HL-60 (cell line): ENCODE measurements around the gene IL17C.

ENCODE experiments used
- CTCF ChIP-seq: IDR thresholded peaks from one replicate; pipeline ENCODE4 v1.5.1; 2011; ENCODE audit warnings: low read length, control low read depth, inconsistent platforms; ENCODE audit not compliant: insufficient read depth
- POLR2AphosphoS5 ChIP-seq: IDR thresholded peaks from 2 replicates; pipeline ENCODE4 v1.6.1; 2012; ENCODE audit warnings: low read depth
- SPI1 ChIP-seq: IDR thresholded peaks from 2 replicates; pipeline ENCODE4 v1.6.1; 2012; ENCODE audit warnings: low read depth, mild to moderate bottlenecking, borderline replicate concordance
- TF ChIP-seq, protein P1 (sequence below): IDR thresholded peaks from 2 replicates; pipeline ENCODE4 v1.6.1; 2012; ENCODE audit warnings: low read depth; ENCODE audit not compliant: insufficient replicate concordance

- TF ChIP-seq CTCF = no peak
- no peak for TF ChIP-seq POLR2AphosphoS5
- TF ChIP-seq, protein P1, sequence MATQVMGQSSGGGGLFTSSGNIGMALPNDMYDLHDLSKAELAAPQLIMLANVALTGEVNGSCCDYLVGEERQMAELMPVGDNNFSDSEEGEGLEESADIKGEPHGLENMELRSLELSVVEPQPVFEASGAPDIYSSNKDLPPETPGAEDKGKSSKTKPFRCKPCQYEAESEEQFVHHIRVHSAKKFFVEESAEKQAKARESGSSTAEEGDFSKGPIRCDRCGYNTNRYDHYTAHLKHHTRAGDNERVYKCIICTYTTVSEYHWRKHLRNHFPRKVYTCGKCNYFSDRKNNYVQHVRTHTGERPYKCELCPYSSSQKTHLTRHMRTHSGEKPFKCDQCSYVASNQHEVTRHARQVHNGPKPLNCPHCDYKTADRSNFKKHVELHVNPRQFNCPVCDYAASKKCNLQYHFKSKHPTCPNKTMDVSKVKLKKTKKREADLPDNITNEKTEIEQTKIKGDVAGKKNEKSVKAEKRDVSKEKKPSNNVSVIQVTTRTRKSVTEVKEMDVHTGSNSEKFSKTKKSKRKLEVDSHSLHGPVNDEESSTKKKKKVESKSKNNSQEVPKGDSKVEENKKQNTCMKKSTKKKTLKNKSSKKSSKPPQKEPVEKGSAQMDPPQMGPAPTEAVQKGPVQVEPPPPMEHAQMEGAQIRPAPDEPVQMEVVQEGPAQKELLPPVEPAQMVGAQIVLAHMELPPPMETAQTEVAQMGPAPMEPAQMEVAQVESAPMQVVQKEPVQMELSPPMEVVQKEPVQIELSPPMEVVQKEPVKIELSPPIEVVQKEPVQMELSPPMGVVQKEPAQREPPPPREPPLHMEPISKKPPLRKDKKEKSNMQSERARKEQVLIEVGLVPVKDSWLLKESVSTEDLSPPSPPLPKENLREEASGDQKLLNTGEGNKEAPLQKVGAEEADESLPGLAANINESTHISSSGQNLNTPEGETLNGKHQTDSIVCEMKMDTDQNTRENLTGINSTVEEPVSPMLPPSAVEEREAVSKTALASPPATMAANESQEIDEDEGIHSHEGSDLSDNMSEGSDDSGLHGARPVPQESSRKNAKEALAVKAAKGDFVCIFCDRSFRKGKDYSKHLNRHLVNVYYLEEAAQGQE = no peak
- no peak for TF ChIP-seq SPI1
Observed at GRCh38 chr16:88631384-88631783, 7.0 kb upstream of the IL17C start.
